H9 (cell line): ENCODE results near the gene RNPEP. TPM values are rescaled to one million over a fixed set of nuclear protein-coding genes. Genes with fewer than 3 reads are reported as not detected.

Source experiments
- DNase-seq: peaks from one replicate; pipeline ENCODE4 v3.0.0-alpha.2; 2017
- H2AFZ ChIP-seq: one replicate; pipeline ENCODE4 v1.6.1; 2013; ENCODE audit warnings: mild to moderate bottlenecking, low read length, control low read depth, moderate library complexity
- H2AK5ac ChIP-seq: 2 replicates; pipeline ENCODE4 v1.6.1; 2013; ENCODE audit warnings: low read length, control low read depth, mixed read lengths; ENCODE audit not compliant: insufficient read length
- H2BK120ac ChIP-seq: one replicate; pipeline ENCODE4 v1.6.1; 2013; ENCODE audit warnings: low read depth, mild to moderate bottlenecking, low read length, control low read depth, inconsistent platforms; ENCODE audit not compliant: poor library complexity, severe bottlenecking
- H2BK12ac ChIP-seq: 2 replicates; pipeline ENCODE4 v1.6.1; 2013; ENCODE audit warnings: low read length, control low read depth, mixed read lengths, low read depth; ENCODE audit not compliant: insufficient read length
- H2BK15ac ChIP-seq: 2 replicates; pipeline ENCODE4 v1.6.1; 2013; ENCODE audit warnings: low read depth, low read length, control low read depth
- H2BK20ac ChIP-seq: one replicate; pipeline ENCODE4 v1.6.1; 2013; ENCODE audit warnings: low read depth, mild to moderate bottlenecking, low read length, control low read depth, inconsistent platforms; ENCODE audit not compliant: poor library complexity, severe bottlenecking
- H2BK5ac ChIP-seq: 2 replicates; pipeline ENCODE4 v1.6.1; 2013; ENCODE audit warnings: low read length, control low read depth, mixed read lengths; ENCODE audit not compliant: insufficient read length
- H3K14ac ChIP-seq: 2 replicates; pipeline ENCODE4 v1.6.1; 2013; ENCODE audit warnings: low read length, control low read depth; ENCODE audit not compliant: insufficient read depth
- H3K18ac ChIP-seq: 2 replicates; pipeline ENCODE4 v1.6.1; 2013; ENCODE audit warnings: low read depth, mild to moderate bottlenecking, mixed read lengths, low read length, control low read depth; ENCODE audit not compliant: insufficient read length
- H3K23ac ChIP-seq: 2 replicates; pipeline ENCODE4 v1.6.1; 2013; ENCODE audit warnings: low read length, control low read depth, mixed read lengths, low read depth; ENCODE audit not compliant: insufficient read length
- H3K23me2 ChIP-seq: 2 replicates; pipeline ENCODE4 v1.6.1; 2013; ENCODE audit warnings: low read depth, mild to moderate bottlenecking, mixed read lengths, low read length, control low read depth; ENCODE audit not compliant: insufficient read length, poor library complexity, severe bottlenecking
- H3K27ac ChIP-seq: 2 replicates; pipeline ENCODE4 v1.5.1; 2013; ENCODE audit warnings: low read length, control low read depth, mixed read lengths, low read depth; ENCODE audit not compliant: insufficient read length
- H3K27me3 ChIP-seq: 2 replicates; pipeline ENCODE4 v1.6.1; 2013; ENCODE audit warnings: low read length, control low read depth, inconsistent platforms; ENCODE audit not compliant: insufficient read depth
- H3K4ac ChIP-seq: 2 replicates; pipeline ENCODE4 v1.6.1; 2013; ENCODE audit warnings: low read depth, mild to moderate bottlenecking, control low read depth, inconsistent platforms, low read length, moderate library complexity
- H3K4me1 ChIP-seq: 2 replicates; pipeline ENCODE4 v1.6.1; 2013; ENCODE audit warnings: low read length, control low read depth, inconsistent platforms; ENCODE audit not compliant: insufficient read depth
- H3K4me2 ChIP-seq: 2 replicates; pipeline ENCODE4 v1.6.1; 2013; ENCODE audit warnings: low read length, control low read depth, mixed read lengths; ENCODE audit not compliant: insufficient read length, insufficient read depth
- H3K56ac ChIP-seq: 2 replicates; pipeline ENCODE4 v1.6.1; 2013; ENCODE audit warnings: low read depth, mild to moderate bottlenecking, mixed read lengths, low read length, control low read depth; ENCODE audit not compliant: insufficient read length
- H3K79me1 ChIP-seq: 2 replicates; pipeline ENCODE4 v1.6.1; 2013; ENCODE audit warnings: low read depth, mild to moderate bottlenecking, moderate library complexity, low read length, control low read depth, inconsistent platforms; ENCODE audit not compliant: insufficient read depth, poor library complexity, severe bottlenecking
- H3K79me2 ChIP-seq: 2 replicates; pipeline ENCODE4 v1.6.1; 2013; ENCODE audit warnings: low read length, control low read depth, inconsistent platforms; ENCODE audit not compliant: insufficient read depth
- H3K9ac ChIP-seq: 2 replicates; pipeline ENCODE4 v1.6.1; 2013; ENCODE audit warnings: low read length, control low read depth, mixed read lengths; ENCODE audit not compliant: insufficient read length; ENCODE audit errors: extremely low read depth
- H3K9me3 ChIP-seq: one replicate; pipeline ENCODE4 v1.6.1; 2013; ENCODE audit warnings: low read depth, low read length, inconsistent platforms; ENCODE audit not compliant: control insufficient read depth
- H3T11ph ChIP-seq: one replicate; pipeline ENCODE4 v1.6.1; 2013; ENCODE audit warnings: mild to moderate bottlenecking, low read length, control low read depth, inconsistent platforms
- H4K20me1 ChIP-seq: one replicate; pipeline ENCODE4 v1.6.1; 2013; ENCODE audit not compliant: control insufficient read depth, insufficient read length, insufficient read depth
- H4K5ac ChIP-seq: 2 replicates; pipeline ENCODE4 v1.6.1; 2013; ENCODE audit warnings: low read depth, mild to moderate bottlenecking, mixed read lengths, low read length, control low read depth; ENCODE audit not compliant: insufficient read length
- H4K8ac ChIP-seq: replicated peaks from 2 replicates; pipeline ENCODE4 v1.6.1; 2013; ENCODE audit warnings: low read length, control low read depth, mixed read lengths, low read depth; ENCODE audit not compliant: insufficient read length
- H4K91ac ChIP-seq: 2 replicates; pipeline ENCODE4 v1.6.1; 2013; ENCODE audit warnings: low read depth, mild to moderate bottlenecking, moderate library complexity, mixed read lengths, low read length, control low read depth; ENCODE audit not compliant: insufficient read length
- H3K27ac Mint-ChIP-seq, 3 experiments: 2 replicates in 2 of 3; 3 replicates in 1 of 3; pipeline ENCODE4 v1.8.0; 2020 to 2021; ENCODE audit warnings: mixed read lengths in 3 of 3, mild to moderate bottlenecking in 1 of 3, moderate library complexity in 1 of 3
- H3K27me3 Mint-ChIP-seq: 2 replicates; pipeline ENCODE4 v1.8.0; 2021; ENCODE audit warnings: low read depth, mild to moderate bottlenecking, moderate library complexity, mixed read lengths
- H3K36me3 Mint-ChIP-seq, 3 experiments: 2 replicates in 2 of 3; 3 replicates in 1 of 3; pipeline ENCODE4 v1.8.0; 2020 to 2021; ENCODE audit warnings: low read depth in 3 of 3, mixed read lengths in 3 of 3; ENCODE audit not compliant: insufficient read depth in 1 of 3
- H3K4me1 Mint-ChIP-seq, 2 experiments: 2 replicates each; pipeline ENCODE4 v1.8.0; 2020; ENCODE audit warnings: mixed read lengths in 2 of 2
- H3K4me3 Mint-ChIP-seq, 2 experiments: 2 replicates in 1 of 2; 3 replicates in 1 of 2; pipeline ENCODE4 v1.8.0; 2020 to 2021; ENCODE audit warnings: mild to moderate bottlenecking in 2 of 2, mixed read lengths in 2 of 2, moderate library complexity in 1 of 2
- H3K9me3 Mint-ChIP-seq, 2 experiments: 2 replicates in 1 of 2; 3 replicates in 1 of 2; pipeline ENCODE4 v1.8.0; 2020; ENCODE audit warnings: mild to moderate bottlenecking in 2 of 2, mixed read lengths in 2 of 2, moderate library complexity in 1 of 2
- CTCF ChIP-seq: fragments of 200-600 bp; sonication (generic); conservative IDR thresholded peaks from 3 replicates; pipeline ENCODE4 v1.8.0; 2021; ENCODE audit warnings: antibody characterized with exemption, mild to moderate bottlenecking
- WGBS: extraction: QIAGEN DNeasy Blood & Tissue Kit; methylation state at CpG from one replicate; pipeline ENCODE4 v1.1.7; 2013; ENCODE audit warnings: missing lambda C conversion rate, low lambda C conversion rate, mixed read lengths; ENCODE audit not compliant: insufficient read length; ENCODE audit errors: extremely low coverage; 5-methylcytosine and 5-hydroxymethylcytosine counted together
- total RNA-seq: library from RNA; stranded (reverse); gene quantifications from 2 replicates; pipeline ENCODE4 v1.2.1, GENCODE V29; 2021

The RNPEP gene
- total RNA-seq, 1 experiment from 2014 or later = 49.9 TPM

DNA sequence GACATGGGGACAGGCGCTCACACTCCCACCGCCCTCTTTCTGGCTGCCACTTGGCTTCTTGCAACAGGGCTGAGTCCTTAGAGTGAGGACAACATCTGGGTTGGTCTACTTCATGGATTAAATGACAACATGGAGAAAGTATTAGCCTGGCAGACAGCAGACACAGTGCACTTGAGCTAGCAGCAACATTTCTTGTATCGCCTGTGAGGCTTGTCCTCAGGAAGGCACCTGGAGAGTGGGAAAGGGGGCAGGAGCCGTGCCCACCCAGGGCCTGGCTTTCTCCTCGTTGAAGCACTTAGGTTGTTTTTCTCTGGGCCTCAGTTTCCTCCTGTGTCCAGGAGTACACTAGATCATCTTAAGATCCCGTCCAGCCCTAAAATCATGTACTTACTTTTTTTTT, 31.6 kb downstream of the RNPEP start:
- no peak overlapping the region for H3T11ph ChIP-seq
- peaks cover 10% of the 10 kb centered on the region for H3K23me2 ChIP-seq
- H3K9ac ChIP-seq = no peak overlapping the region
- Mint-ChIP-seq H3K4me1 (peaks cover 29 to 43% of the 10 kb centered on the region in 2 experiments), H3K27me3 (no peaks in the 10 kb centered on the region), H3K4me3 (no peak overlapping the region), H3K27ac (no peak overlapping the region; a peak in 1 of 7 replicates), H3K36me3 (peaks cover 0 to 45% (median 27%) of the 10 kb centered on the region in 3 experiments; a peak in 4 of 7 replicates), H3K9me3 (no peaks in the 10 kb centered on the region)
- H2BK5ac ChIP-seq = no peak overlapping the region
- H3K4me2 ChIP-seq = no peak overlapping the region
- H4K5ac ChIP-seq = no peak overlapping the region
- H2BK20ac ChIP-seq = no peak overlapping the region
- no peak for DNase-seq
- no peak overlapping the region for H3K18ac ChIP-seq
- H3K56ac ChIP-seq = no peak overlapping the region
- H3K79me1 ChIP-seq = no peaks in the 10 kb centered on the region
- H2AFZ ChIP-seq = no peak overlapping the region
- H2BK120ac ChIP-seq = no peak overlapping the region
- H2BK12ac ChIP-seq = no peak overlapping the region
- WGBS = no CpG with 5 or more reads among the region's 6 CpGs
- no peaks in the 10 kb centered on the region for H4K20me1 ChIP-seq
- no peak overlapping the region for H4K91ac ChIP-seq
- H3K27ac ChIP-seq = no peak overlapping the region
- peaks cover 7% of the 10 kb centered on the region; the same call in 1 of the 2 replicates for H3K4me1 ChIP-seq
- no peaks in the 10 kb centered on the region for H3K79me2 ChIP-seq
- no peak overlapping the region for H3K23ac ChIP-seq
- TF ChIP-seq CTCF = no peak
- H4K8ac ChIP-seq = no peak overlapping the region
- H3K27me3 ChIP-seq = no peaks in the 10 kb centered on the region
- no peaks in the 10 kb centered on the region for H3K9me3 ChIP-seq
- H3K14ac ChIP-seq = no peak overlapping the region
- no peak overlapping the region for H3K4ac ChIP-seq
- H2AK5ac ChIP-seq = no peak overlapping the region
- H2BK15ac ChIP-seq = no peak overlapping the region
